CD14-positive monocyte (primary cell): Measurements from ENCODE around the gene EGFLAM. TPM values are rescaled to one million over a fixed set of nuclear protein-coding genes. Genes with fewer than 3 reads are reported as not detected.

Experiments
- DNase-seq, 3 donors: peaks; one replicate each; pipeline ENCODE4 v3.0.0-alpha.2; 2011 to 2022
- H2AFZ ChIP-seq: 2 replicates; pipeline ENCODE4 v1.6.0; 2012; ENCODE audit warnings: mild to moderate bottlenecking, low read depth, low read length, inconsistent platforms; ENCODE audit not compliant: insufficient read depth, poor library complexity, severe bottlenecking
- H3K27ac ChIP-seq, 2 donors: 1 replicate in 1 of 2; 2 replicates in 1 of 2; pipeline ENCODE4 v1.5.1; 2012 to 2013; ENCODE audit warnings: low read length in 2 of 2, control low read depth in 1 of 2, inconsistent platforms in 1 of 2, low read depth in 1 of 2, mild to moderate bottlenecking in 1 of 2
- H3K27me3 ChIP-seq, 2 donors: one replicate each; pipeline versions ENCODE4 v1.6.0 to v1.6.1; 2011 to 2013; ENCODE audit warnings: low read length in 2 of 2; ENCODE audit not compliant: control insufficient read depth in 2 of 2, insufficient read depth in 2 of 2
- H3K36me3 ChIP-seq, 2 donors: replicated peaks in 1 of 2; 1 replicate in 1 of 2; 2 replicates in 1 of 2; pipeline versions ENCODE4 v1.5.1 to v1.6.1; 2012 to 2013; ENCODE audit warnings: low read length in 2 of 2, control low read depth in 1 of 2, inconsistent platforms in 1 of 2, mild to moderate bottlenecking in 1 of 2; ENCODE audit not compliant: insufficient read depth in 2 of 2, control insufficient read depth in 1 of 2
- H3K4me1 ChIP-seq, 2 donors: 1 replicate in 1 of 2; 2 replicates in 1 of 2; pipeline versions ENCODE4 v1.5.1 to v1.6.1; 2012 to 2013; ENCODE audit warnings: low read length in 2 of 2, control low read depth in 1 of 2, inconsistent platforms in 1 of 2, mild to moderate bottlenecking in 1 of 2, moderate library complexity in 1 of 2; ENCODE audit not compliant: insufficient read depth in 2 of 2, control insufficient read depth in 1 of 2
- H3K4me2 ChIP-seq: replicated peaks from 2 replicates; pipeline ENCODE3; 2012; ENCODE audit warnings: low read length, moderate library complexity, mild to moderate bottlenecking; ENCODE audit not compliant: poor library complexity, severe bottlenecking; ENCODE audit errors: extremely low read depth
- H3K4me3 ChIP-seq, 3 experiments: fragments of 200-600 bp in 1 of 3; sonication (generic) in 1 of 3; replicated peaks in 1 of 3; 1 replicate in 2 of 3; 2 replicates in 1 of 3; pipeline ENCODE4 v1.5.1; 2011 to 2013; ENCODE audit warnings: low read length in 3 of 3, mild to moderate bottlenecking in 3 of 3, control low read depth in 2 of 3, low read depth in 2 of 3, inconsistent platforms in 1 of 3, moderate library complexity in 1 of 3
- H3K79me2 ChIP-seq: 2 replicates; pipeline ENCODE4 v1.6.0; 2012; ENCODE audit warnings: mild to moderate bottlenecking, control low read depth, inconsistent platforms, low read length, moderate library complexity; ENCODE audit not compliant: insufficient read depth
- H3K9ac ChIP-seq: 2 replicates; pipeline ENCODE4 v1.6.0; 2017; ENCODE audit warnings: low read length, mild to moderate bottlenecking; ENCODE audit not compliant: insufficient read depth, poor library complexity, severe bottlenecking
- H3K9me3 ChIP-seq, 2 donors: replicated peaks in 1 of 2; 1 replicate in 1 of 2; 2 replicates in 1 of 2; pipeline versions ENCODE4 v1.5.1 to v1.6.1; 2012 to 2013; ENCODE audit warnings: low read length in 2 of 2, control low read depth in 1 of 2; ENCODE audit not compliant: control insufficient read depth in 1 of 2, insufficient read depth in 1 of 2
- H4K20me1 ChIP-seq: 2 replicates; pipeline ENCODE4 v1.6.0; 2012; ENCODE audit warnings: mild to moderate bottlenecking, low read length, control low read depth, moderate library complexity; ENCODE audit not compliant: insufficient read depth
- H3K27ac Mint-ChIP-seq, 7 donors: one replicate each; pipeline ENCODE4 v1.8.0; 2020; ENCODE audit warnings: mild to moderate bottlenecking in 7 of 7, mixed read lengths in 7 of 7, moderate library complexity in 6 of 7, inconsistent platforms in 2 of 7
- H3K27me3 Mint-ChIP-seq, 3 donors: one replicate each; pipeline ENCODE4 v1.8.0; 2021 to 2022; ENCODE audit warnings: low read depth in 3 of 3, mild to moderate bottlenecking in 3 of 3, mixed read lengths in 3 of 3, moderate library complexity in 3 of 3, inconsistent platforms in 1 of 3
- H3K36me3 Mint-ChIP-seq, 2 donors: one replicate each; pipeline ENCODE4 v1.8.0; 2020; ENCODE audit warnings: mixed read lengths in 2 of 2, inconsistent platforms in 1 of 2, mild to moderate bottlenecking in 1 of 2
- H3K4me1 Mint-ChIP-seq: one replicate; pipeline ENCODE4 v1.8.0; 2020; ENCODE audit warnings: mild to moderate bottlenecking, mixed read lengths
- H3K4me3 Mint-ChIP-seq, 2 donors: one replicate each; pipeline ENCODE4 v1.8.0; 2020; ENCODE audit warnings: mild to moderate bottlenecking in 2 of 2, mixed read lengths in 2 of 2, moderate library complexity in 1 of 2
- H3K9me3 Mint-ChIP-seq, 7 donors: one replicate each; pipeline ENCODE4 v1.8.0; 2020 to 2022; ENCODE audit warnings: mixed read lengths in 7 of 7, mild to moderate bottlenecking in 6 of 7, moderate library complexity in 6 of 7, inconsistent platforms in 2 of 7
- CTCF ChIP-seq: fragments of 200-600 bp; IDR thresholded peaks from one replicate; pipeline ENCODE4 v1.8.0; 2022; ENCODE audit warnings: antibody characterized with exemption, mild to moderate bottlenecking
- WGBS: methylation state at CpG from one replicate; pipeline ENCODE4 v1.1.5; 2013; ENCODE audit warnings: missing lambda C conversion rate; ENCODE audit not compliant: insufficient coverage; 5-methylcytosine and 5-hydroxymethylcytosine counted together
- intact Hi-C, 2 donors: fragments of 100-400 bp; cut with micrococcal nuclease; formaldehyde crosslinking; loops; one replicate each; pipeline versions ENCODE4 v1.15.0 to v1.15.1; 2023
- polyA plus RNA-seq, 3 donors: library from polyadenylated mRNA; depleted of rRNA in 1 of 3; unstranded in 2 of 3; stranded (reverse) in 1 of 3; fragments of 300-500 nt in 2 of 3; fragments of >200 nt in 1 of 3; fragmentation: Illumina TruSeq in 2 of 3; gene quantifications; 1 replicate in 2 of 3; 2 replicates in 1 of 3; pipeline ENCODE4 v1.2.3, GENCODE V29; 2012 to 2021

The EGFLAM gene
- polyA plus RNA-seq, 3 donors = not detected

GRCh38 chr5:38212307-38212706 lies 46.1 kb upstream of the EGFLAM start:
- no peaks in the 10 kb centered on the region for H3K4me1 Mint-ChIP-seq
- Histone ChIP-seq H3K27ac (no peak overlapping the region), H3K9me3 (no peaks in the 10 kb centered on the region), H3K4me1 (no peaks in the 10 kb centered on the region), H3K4me3 (no peak overlapping the region), H3K79me2 (no peaks in the 10 kb centered on the region), H3K36me3 (no peaks in the 10 kb centered on the region), H3K4me2 (no peak overlapping the region), H3K27me3 (no peaks in the 10 kb centered on the region), H4K20me1 (no peaks in the 10 kb centered on the region), H3K9ac (no peak overlapping the region), H2AFZ (no peak overlapping the region)
- H3K4me3 Mint-ChIP-seq = no peak overlapping the region
- DNase-seq = no peak
- peaks cover 2 to 13% (median 4%) of the 10 kb centered on the region in 3 donors for H3K27me3 Mint-ChIP-seq
- H3K9me3 Mint-ChIP-seq = peaks cover 0 to 3% (median under 1%) of the 10 kb centered on the region in 7 donors
- TF ChIP-seq CTCF = no peak
- intact Hi-C loops = no loop called here
- H3K36me3 Mint-ChIP-seq = no peaks in the 10 kb centered on the region
- no peak overlapping the region for H3K27ac Mint-ChIP-seq

GRCh38 chr5:38226091-38226490 lies 32.3 kb upstream of the EGFLAM start:
- Histone ChIP-seq H3K9me3 (no peaks in the 10 kb centered on the region), H3K27me3 (no peaks in the 10 kb centered on the region), H2AFZ (no peak overlapping the region), H3K36me3 (no peaks in the 10 kb centered on the region), H3K79me2 (no peaks in the 10 kb centered on the region), H3K9ac (no peak overlapping the region), H3K4me1 (no peaks in the 10 kb centered on the region), H3K4me3 (no peak overlapping the region), H4K20me1 (no peaks in the 10 kb centered on the region), H3K27ac (no peak overlapping the region), H3K4me2 (no peak overlapping the region)
- Mint-ChIP-seq H3K4me1 (no peaks in the 10 kb centered on the region), H3K9me3 (peaks cover 0 to 6% (median 3%) of the 10 kb centered on the region in 7 donors), H3K27ac (no peak overlapping the region), H3K4me3 (no peak overlapping the region), H3K27me3 (peaks cover under 1 to 2% (median 2%) of the 10 kb centered on the region in 3 donors), H3K36me3 (no peaks in the 10 kb centered on the region)
- no peak for TF ChIP-seq CTCF
- no peak for DNase-seq
- intact Hi-C loops = no loop called here
- WGBS = no CpG with 5 or more reads among the region's 7 CpGs
